PC-9 (cell line): ENCODE measurements around the gene IGFL1. TPM values are rescaled to one million over a fixed set of nuclear protein-coding genes. Genes with fewer than 3 reads are reported as not detected.
A peak's percentile ranks its signal among the peaks of the same experiment; 100 is the strongest.

ENCODE experiments used
- Bru-seq: library from RNA; stranded (reverse); fragments of 400-500 nt; gene quantifications from one replicate; lab custom pipeline; 2021; lab: Mats Ljungman, UMichigan
- BruChase-seq, 2 experiments: library from RNA; stranded (reverse); fragments of 400-500 nt; gene quantifications; one replicate each; lab custom pipeline; 2021; lab: Mats Ljungman, UMichigan
- BruUV-seq: library from RNA; stranded (reverse); fragments of 400-500 nt; replicated peaks from 2 replicates; lab custom pipeline; 2021; lab: Mats Ljungman, UMichigan
- CTCF ChIA-PET: fragments of 300-600 bp; sonication (Branson Sonifier 250); formaldehyde crosslinking; loops from one replicate; lab custom pipeline; 2022; ENCODE audit warnings: antibody characterized with exemption; lab: Charles Lee
- POLR2A ChIA-PET: fragments of 300-600 bp; sonication (Branson Sonifier 250); formaldehyde crosslinking; loops from one replicate; lab custom pipeline; 2022; ENCODE audit warnings: antibody characterized with exemption; ENCODE audit not compliant: unreplicated experiment; lab: Charles Lee
- DNase-seq, 2 experiments: peaks; one replicate each; pipeline versions ENCODE4 v3.0.0 to v3.0.0-alpha.2; 2015 to 2022; ENCODE audit warnings: mixed read lengths in 1 of 2
- H2AFZ ChIP-seq: fragments of 200-600 bp; sonication (generic); 2 replicates; pipeline ENCODE4 v1.8.1; 2017; ENCODE audit warnings: antibody characterized with exemption
- H3F3A ChIP-seq: fragments of 200-600 bp; sonication (generic); 2 replicates; pipeline ENCODE4 v1.8.1; 2017; ENCODE audit warnings: antibody characterized with exemption, mild to moderate bottlenecking, low read depth; ENCODE audit not compliant: insufficient read depth
- H3K27ac ChIP-seq: fragments of 200-600 bp; sonication (generic); 2 replicates; pipeline ENCODE4 v1.6.1; 2016; ENCODE audit warnings: mixed run types
- H3K27me3 ChIP-seq: fragments of 200-600 bp; sonication (generic); 2 replicates; pipeline ENCODE4 v1.6.1; 2016; ENCODE audit warnings: low read depth, mixed run types; ENCODE audit not compliant: insufficient read depth
- H3K36me3 ChIP-seq: fragments of 200-600 bp; sonication (generic); 2 replicates; pipeline ENCODE4 v1.6.1; 2016; ENCODE audit warnings: low read depth, mixed run types
- H3K4me1 ChIP-seq: fragments of 200-600 bp; sonication (generic); replicated peaks from 2 replicates; pipeline ENCODE4 v1.6.1; 2016; ENCODE audit warnings: mixed run types; ENCODE audit not compliant: insufficient read depth
- H3K4me2 ChIP-seq: fragments of 200-600 bp; sonication (generic); 2 replicates; pipeline ENCODE4 v1.6.1; 2017; ENCODE audit warnings: mixed run types
- H3K4me3 ChIP-seq: fragments of 200-600 bp; sonication (generic); 2 replicates; pipeline ENCODE4 v1.6.1; 2016; ENCODE audit warnings: mixed run types
- H3K79me2 ChIP-seq: fragments of 200-600 bp; sonication (generic); 2 replicates; pipeline ENCODE4 v1.6.1; 2017; ENCODE audit warnings: low read depth, mixed run types
- H3K9me2 ChIP-seq: fragments of 200-600 bp; sonication (generic); 2 replicates; pipeline ENCODE4 v1.8.1; 2017; ENCODE audit warnings: mild to moderate bottlenecking; ENCODE audit not compliant: insufficient read depth
- H3K9me3 ChIP-seq: fragments of 200-600 bp; sonication (generic); 2 replicates; pipeline ENCODE4 v1.8.1; 2016; ENCODE audit warnings: low read depth; ENCODE audit not compliant: insufficient read depth
- H4K20me1 ChIP-seq: fragments of 200-600 bp; sonication (generic); 2 replicates; pipeline ENCODE4 v1.8.1; 2017; ENCODE audit not compliant: insufficient read depth
- EZH2 ChIP-seq: fragments of 200-600 bp; sonication (generic); IDR thresholded peaks from 2 replicates; pipeline ENCODE4 v1.8.0; 2017; ENCODE audit warnings: antibody characterized with exemption, low read depth
- intact Hi-C: fragments of 100-400 bp; cut with micrococcal nuclease; formaldehyde crosslinking; loops from one replicate; pipeline ENCODE4 v1.10.0; 2022; ENCODE audit not compliant: unreplicated experiment
- long read RNA-seq: library from polyadenylated mRNA; stranded (forward); transcript quantifications from one replicate; pipeline ENCODE4 v2.0.0, GENCODE V29; 2022
- total RNA-seq: library from RNA; stranded (reverse); gene quantifications from 2 replicates; pipeline ENCODE4 v1.2.3, GENCODE V29; 2021
- TF ChIP-seq, protein P1 (sequence below): fragments of 200-600 bp; sonication (generic); conservative IDR thresholded peaks from 2 replicates; pipeline ENCODE4 v1.6.1; 2017; ENCODE audit warnings: mixed run types, antibody characterized with exemption, mild to moderate bottlenecking, moderate library complexity

IGFL1 gene
- total RNA-seq (2.6 and 3.7 TPM in 2 replicates), Bru-seq, nascent RNA (percentile 30 among the genes with signal in this experiment), BruChase-seq, experiment 1, labeled RNA remaining after a 2-hour chase (percentile 40 among the genes with signal in this experiment), BruChase-seq, experiment 2, labeled RNA remaining after a 6-hour chase (percentile 75 among the genes with signal in this experiment)
- long read RNA-seq, partial matches to known transcripts, result 0 of 3 reads
- long read RNA-seq, other reads (novel, unspliced or antisense), result 0 of 3 reads

DNA sequence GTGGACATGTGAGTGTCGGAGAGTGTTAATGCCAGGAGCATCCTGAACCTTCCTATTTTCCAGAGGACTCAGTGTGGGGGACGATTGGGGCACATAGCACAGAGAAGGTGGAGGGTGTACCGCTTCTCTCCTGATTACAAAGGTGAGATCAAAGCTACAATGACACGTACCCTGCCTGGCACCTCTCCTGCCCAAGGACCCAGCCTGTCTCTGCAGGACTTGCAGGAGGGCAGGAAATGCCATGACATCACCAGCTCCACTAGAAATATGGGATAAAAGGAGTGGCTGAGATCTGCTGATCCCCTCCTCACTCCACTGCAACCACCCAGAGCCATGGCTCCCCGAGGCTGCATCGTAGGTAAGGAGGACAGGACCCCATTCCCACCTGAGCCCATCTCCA, at the start of gene IGFL1:
Gene IGFL1 (plus strand): TSS at position 301 of the 400 bp plus-strand sequence. CDS start 33 bp downstream, at position 334.
- POLR2A ChIA-PET, result interaction anchor here (0.6 to 0.7 kb wide), 2 partner anchors 26 to 33 kb away, joined by 3 to 7 read pairs; no protein-coding TSS in a partner anchor
- Histone ChIP-seq H3K9me2 (no peaks in the 10 kb centered on the region), H3K79me2 (no peaks in the 10 kb centered on the region), H3K27ac (no peak within 1 kb of the TSS), H2AFZ (no peak within 1 kb of the TSS), H3F3A (peaks cover 51% of the 10 kb centered on the region), H3K9me3 (no peaks in the 10 kb centered on the region), H3K4me3 (no peak within 1 kb of the TSS), H3K36me3 (no peaks in the 10 kb centered on the region), H4K20me1 (no peaks in the 10 kb centered on the region), H3K4me2 (peak within 1 kb of the TSS; percentile 65), H3K4me1 (peaks cover 81% of the 10 kb centered on the region), H3K27me3 (no peaks in the 10 kb centered on the region)
- no peak for DNase-seq
- CTCF ChIA-PET, result interaction anchor here (0.6 kb wide), 2 partner anchors 36 kb away, joined by 3 to 4 read pairs; no protein-coding TSS in a partner anchor
- intact Hi-C loops, result no loop called here
- no TSS peak for BruUV-seq
- TF ChIP-seq, protein P1, sequence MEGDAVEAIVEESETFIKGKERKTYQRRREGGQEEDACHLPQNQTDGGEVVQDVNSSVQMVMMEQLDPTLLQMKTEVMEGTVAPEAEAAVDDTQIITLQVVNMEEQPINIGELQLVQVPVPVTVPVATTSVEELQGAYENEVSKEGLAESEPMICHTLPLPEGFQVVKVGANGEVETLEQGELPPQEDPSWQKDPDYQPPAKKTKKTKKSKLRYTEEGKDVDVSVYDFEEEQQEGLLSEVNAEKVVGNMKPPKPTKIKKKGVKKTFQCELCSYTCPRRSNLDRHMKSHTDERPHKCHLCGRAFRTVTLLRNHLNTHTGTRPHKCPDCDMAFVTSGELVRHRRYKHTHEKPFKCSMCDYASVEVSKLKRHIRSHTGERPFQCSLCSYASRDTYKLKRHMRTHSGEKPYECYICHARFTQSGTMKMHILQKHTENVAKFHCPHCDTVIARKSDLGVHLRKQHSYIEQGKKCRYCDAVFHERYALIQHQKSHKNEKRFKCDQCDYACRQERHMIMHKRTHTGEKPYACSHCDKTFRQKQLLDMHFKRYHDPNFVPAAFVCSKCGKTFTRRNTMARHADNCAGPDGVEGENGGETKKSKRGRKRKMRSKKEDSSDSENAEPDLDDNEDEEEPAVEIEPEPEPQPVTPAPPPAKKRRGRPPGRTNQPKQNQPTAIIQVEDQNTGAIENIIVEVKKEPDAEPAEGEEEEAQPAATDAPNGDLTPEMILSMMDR, result no peak
- TF ChIP-seq EZH2, result no peak

DNA sequence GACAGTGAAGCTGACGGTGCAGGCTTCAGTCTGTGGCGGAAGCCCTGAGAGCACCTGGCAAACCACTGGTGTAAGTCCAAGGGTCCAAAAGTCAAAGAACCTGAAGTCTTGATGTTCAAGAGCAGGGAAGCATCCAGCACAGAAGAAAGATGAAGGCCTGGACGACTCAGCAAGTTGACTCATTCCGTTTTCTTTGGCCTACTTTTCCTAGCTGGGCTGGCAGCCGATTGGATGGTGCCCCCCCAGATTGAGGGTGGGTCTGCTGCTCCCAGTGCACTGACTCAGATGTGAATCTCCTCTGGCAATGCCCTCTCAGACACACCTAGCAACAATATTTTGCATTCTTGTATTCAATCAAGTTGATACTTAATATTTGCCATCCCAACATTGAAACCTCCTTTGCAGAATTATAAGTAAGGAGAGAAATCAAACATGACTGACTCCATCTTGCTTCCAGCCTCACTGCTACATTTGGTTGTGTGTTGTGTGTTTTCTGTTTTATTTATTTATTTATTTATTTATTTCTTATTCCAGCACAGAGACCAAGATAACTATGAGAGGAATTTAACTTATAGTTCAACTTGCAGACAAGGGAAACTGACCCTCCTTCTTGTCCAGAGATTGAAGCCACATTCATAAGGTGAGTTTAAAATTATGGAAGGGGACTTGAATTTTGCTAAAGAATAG, 48.7 kb upstream of the IGFL1 start:
- peaks cover 34% of the 10 kb centered on the region for H3K4me1 ChIP-seq
- no peak for TF ChIP-seq EZH2
- H3K4me2 ChIP-seq, result peak overlapping the region; percentile 55
- H3K79me2 ChIP-seq, result no peaks in the 10 kb centered on the region
- no peaks in the 10 kb centered on the region for H3K27me3 ChIP-seq
- BruUV-seq, result no TSS peak
- DNase-seq, result peak; percentile 74 to 86
- H3K9me3 ChIP-seq, result no peaks in the 10 kb centered on the region
- CTCF ChIA-PET, result interaction anchor here (0.7 kb wide), 1 partner anchor 27 kb away, joined by 3 read pairs; no protein-coding TSS in a partner anchor
- no peaks in the 10 kb centered on the region for H3K36me3 ChIP-seq
- intact Hi-C loops, result loop anchor here (2.0 kb wide), 1 partner anchor 48 kb away; no protein-coding TSS in a partner anchor
- peak overlapping the region; percentile 74 for H3K27ac ChIP-seq
- no peaks in the 10 kb centered on the region for H3K9me2 ChIP-seq
- H3F3A ChIP-seq, result peaks cover 26% of the 10 kb centered on the region
- POLR2A ChIA-PET, result interaction anchor here (0.6 kb wide), 1 partner anchor 65 kb away, joined by 6 read pairs; no protein-coding TSS in a partner anchor
- H3K4me3 ChIP-seq, result peak overlapping the region; percentile 8; the same call in 1 of the 2 replicates
- no peaks in the 10 kb centered on the region for H4K20me1 ChIP-seq
- H2AFZ ChIP-seq, result no peak overlapping the region; the same call in 1 of the 2 replicates

DNA sequence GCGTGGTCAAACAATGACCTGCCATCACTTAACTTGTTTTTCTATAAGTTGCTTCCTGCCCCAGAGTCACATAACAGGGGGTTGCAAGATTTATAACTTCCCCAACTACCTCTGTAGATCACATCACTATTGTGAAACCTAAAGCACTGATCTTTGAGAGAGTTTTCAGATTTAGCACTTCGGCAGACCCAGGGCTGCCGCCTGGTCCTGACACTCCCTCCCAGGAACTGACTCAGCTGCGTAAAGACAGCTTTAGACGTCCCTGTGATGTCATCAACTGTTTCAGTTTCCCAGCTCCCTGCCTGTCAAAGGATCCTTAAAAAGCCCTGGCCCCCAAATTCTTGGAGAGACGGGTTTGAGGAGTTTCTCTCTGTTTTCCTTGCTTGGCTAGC, 48.2 kb upstream of the IGFL1 start:
- Histone ChIP-seq H3K36me3 (no peaks in the 10 kb centered on the region), H3F3A (peaks cover 27% of the 10 kb centered on the region), H3K79me2 (no peaks in the 10 kb centered on the region), H3K4me1 (peaks cover 36% of the 10 kb centered on the region), H3K4me3 (peak overlapping the region; percentile 8; the same call in 1 of the 2 replicates), H3K4me2 (peak overlapping the region; percentile 55), H3K27me3 (no peaks in the 10 kb centered on the region), H2AFZ (peak overlapping the region; percentile 60), H3K9me3 (no peaks in the 10 kb centered on the region), H3K27ac (peak overlapping the region; percentile 74), H3K9me2 (no peaks in the 10 kb centered on the region), H4K20me1 (no peaks in the 10 kb centered on the region)
- CTCF ChIA-PET, result interaction anchor here (0.7 kb wide), 1 partner anchor 83 kb away, joined by 14 read pairs; no protein-coding TSS in a partner anchor
- intact Hi-C loops, result loop anchor here (2.0 kb wide), 1 partner anchor 49 kb away; no protein-coding TSS in a partner anchor
- TSS peak; percentile 39 for BruUV-seq
- TF ChIP-seq, protein P1, result no peak
- peak in 1 of 2 experiments; percentile 73 for DNase-seq
- POLR2A ChIA-PET, result no interaction called here
